GM08714 (cell line): Measurements from ENCODE around the gene KAT14.

ENCODE experiments used
- H3K4me3 ChIP-seq: fragments of 200-500 bp; sonication (Bioruptor generic); 2 replicates; pipeline ENCODE4 v1.5.1; 2014; ENCODE audit warnings: mild to moderate bottlenecking, low read length, inconsistent platforms
- ZNF274 ChIP-seq: IDR thresholded peaks from 2 replicates; pipeline ENCODE4 v1.6.1; 2012; ENCODE audit warnings: mild to moderate bottlenecking, low read depth, low read length

The KAT14 gene

GRCh38 chr20:18132663-18133062 lies 5.0 kb upstream of the KAT14 start:
- no peak for TF ChIP-seq ZNF274
- no peak overlapping the region for H3K4me3 ChIP-seq

GRCh38 chr20:18133962-18134361 lies 3.7 kb upstream of the KAT14 start:
- no peak for TF ChIP-seq ZNF274
- H3K4me3 ChIP-seq = no peak overlapping the region

GRCh38 chr20:18138266-18138582 lies 561 bp downstream of the KAT14 start:
- H3K4me3 ChIP-seq = peak overlapping the region; percentile 86
- no peak for TF ChIP-seq ZNF274

- TF ChIP-seq ZNF274 = no peak
- peak overlapping the region; percentile 86 for H3K4me3 ChIP-seq
Observed at GRCh38 chr20:18138639-18139583, 1.2 kb downstream of the KAT14 start.

GRCh38 chr20:18139832-18140231 lies 2.2 kb downstream of the KAT14 start:
- TF ChIP-seq ZNF274 = no peak
- no peak overlapping the region for H3K4me3 ChIP-seq

GRCh38 chr20:18144541-18145099 lies 7.0 kb downstream of the KAT14 start:
- TF ChIP-seq ZNF274 = no peak

GRCh38 chr20:18154342-18154741 lies 16.7 kb downstream of the KAT14 start:
- no peak overlapping the region for H3K4me3 ChIP-seq
- no peak for TF ChIP-seq ZNF274

More at GRCh38 chr20:18144541-18145099, 7.0 kb downstream of the KAT14 start:
- no peak overlapping the region for H3K4me3 ChIP-seq

GRCh38 chr20:18156045-18156444 lies 18.4 kb downstream of the KAT14 start:
- no peak for TF ChIP-seq ZNF274
- H3K4me3 ChIP-seq = no peak overlapping the region

GRCh38 chr20:18164356-18164755 lies 26.7 kb downstream of the KAT14 start:
- TF ChIP-seq ZNF274 = no peak
- no peak overlapping the region for H3K4me3 ChIP-seq

- TF ChIP-seq ZNF274 = no peak
- no peak overlapping the region for H3K4me3 ChIP-seq
Observed at GRCh38 chr20:18165553-18165952, 27.9 kb downstream of the KAT14 start.

GRCh38 chr20:18166241-18166881 lies 28.7 kb downstream of the KAT14 start:
- TF ChIP-seq ZNF274 = no peak
- no peak overlapping the region for H3K4me3 ChIP-seq

- no peak overlapping the region for H3K4me3 ChIP-seq
- TF ChIP-seq ZNF274 = no peak
Observed at GRCh38 chr20:18166950-18167349, 29.3 kb downstream of the KAT14 start.

GRCh38 chr20:18172379-18172778 lies 34.7 kb downstream of the KAT14 start:
- H3K4me3 ChIP-seq = no peak overlapping the region
- TF ChIP-seq ZNF274 = no peak

- H3K4me3 ChIP-seq = no peak overlapping the region
- TF ChIP-seq ZNF274 = no peak
Observed at GRCh38 chr20:18174906-18175683, 37.4 kb downstream of the KAT14 start.
